ENCODE results near the gene MPO.
A peak's percentile ranks its signal among the peaks of the same experiment; 100 is the strongest.

The MPO gene

GRCh38 chr17:58229384-58229783 lies 51.4 kb downstream of the MPO start:
- DNase-seq: no peak

GRCh38 chr17:58228679-58229078 lies 52.1 kb downstream of the MPO start:
- DNase-seq: no peak

GRCh38 chr17:58227733-58228132 lies 53.0 kb downstream of the MPO start:
- no peak for DNase-seq

GRCh38 chr17:58224315-58224714 lies 56.4 kb downstream of the MPO start:
- peak in 1 of 2 experiments; percentile 11 for DNase-seq
